ENCODE results near the gene MYH10.

DNA sequence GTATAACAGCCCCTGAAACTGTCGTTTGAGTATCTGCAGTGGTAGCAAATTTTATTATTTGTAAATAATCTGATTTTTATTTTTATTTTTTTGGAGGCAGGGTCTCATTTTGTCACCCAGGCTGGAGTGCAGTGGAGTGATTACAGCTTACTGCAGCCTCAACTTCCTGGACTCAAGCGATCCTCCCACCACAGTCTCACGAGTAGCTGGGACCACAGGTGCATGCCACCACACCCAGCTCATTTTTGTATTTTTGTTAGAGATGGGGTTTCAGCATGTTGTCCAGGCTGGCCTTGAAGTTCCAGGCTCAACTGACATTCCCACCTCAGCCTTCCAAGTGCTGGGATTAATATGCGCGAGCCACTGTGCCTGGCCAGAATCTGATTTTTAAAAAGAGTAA lies 192.1 kb downstream of the MYH10 start:
- TF ChIP-seq, protein P1, sequence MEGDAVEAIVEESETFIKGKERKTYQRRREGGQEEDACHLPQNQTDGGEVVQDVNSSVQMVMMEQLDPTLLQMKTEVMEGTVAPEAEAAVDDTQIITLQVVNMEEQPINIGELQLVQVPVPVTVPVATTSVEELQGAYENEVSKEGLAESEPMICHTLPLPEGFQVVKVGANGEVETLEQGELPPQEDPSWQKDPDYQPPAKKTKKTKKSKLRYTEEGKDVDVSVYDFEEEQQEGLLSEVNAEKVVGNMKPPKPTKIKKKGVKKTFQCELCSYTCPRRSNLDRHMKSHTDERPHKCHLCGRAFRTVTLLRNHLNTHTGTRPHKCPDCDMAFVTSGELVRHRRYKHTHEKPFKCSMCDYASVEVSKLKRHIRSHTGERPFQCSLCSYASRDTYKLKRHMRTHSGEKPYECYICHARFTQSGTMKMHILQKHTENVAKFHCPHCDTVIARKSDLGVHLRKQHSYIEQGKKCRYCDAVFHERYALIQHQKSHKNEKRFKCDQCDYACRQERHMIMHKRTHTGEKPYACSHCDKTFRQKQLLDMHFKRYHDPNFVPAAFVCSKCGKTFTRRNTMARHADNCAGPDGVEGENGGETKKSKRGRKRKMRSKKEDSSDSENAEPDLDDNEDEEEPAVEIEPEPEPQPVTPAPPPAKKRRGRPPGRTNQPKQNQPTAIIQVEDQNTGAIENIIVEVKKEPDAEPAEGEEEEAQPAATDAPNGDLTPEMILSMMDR (IDR thresholded peaks at IDR 0.05; ENCODE audit: borderline replicate concordance, extremely low read depth, low read length, poor library complexity, severe bottlenecking): no peak
- no peak for TF ChIP-seq EZH2 (IDR thresholded peaks at IDR 0.05; ENCODE audit: borderline replicate concordance, low read depth, low read length, severe bottlenecking)

Data from DND-41 (cell line).